HG03378 (cell line): ENCODE data around the gene ADSS1.

ENCODE experiments used
- ATAC-seq: cut with Tn5 transposase; IDR thresholded peaks from one replicate; pipeline ENCODE4 v1.9.1; 2021; ENCODE audit warnings: mild to moderate bottlenecking, moderate library complexity; ENCODE audit not compliant: unreplicated experiment

Gene ADSS1

DNA sequence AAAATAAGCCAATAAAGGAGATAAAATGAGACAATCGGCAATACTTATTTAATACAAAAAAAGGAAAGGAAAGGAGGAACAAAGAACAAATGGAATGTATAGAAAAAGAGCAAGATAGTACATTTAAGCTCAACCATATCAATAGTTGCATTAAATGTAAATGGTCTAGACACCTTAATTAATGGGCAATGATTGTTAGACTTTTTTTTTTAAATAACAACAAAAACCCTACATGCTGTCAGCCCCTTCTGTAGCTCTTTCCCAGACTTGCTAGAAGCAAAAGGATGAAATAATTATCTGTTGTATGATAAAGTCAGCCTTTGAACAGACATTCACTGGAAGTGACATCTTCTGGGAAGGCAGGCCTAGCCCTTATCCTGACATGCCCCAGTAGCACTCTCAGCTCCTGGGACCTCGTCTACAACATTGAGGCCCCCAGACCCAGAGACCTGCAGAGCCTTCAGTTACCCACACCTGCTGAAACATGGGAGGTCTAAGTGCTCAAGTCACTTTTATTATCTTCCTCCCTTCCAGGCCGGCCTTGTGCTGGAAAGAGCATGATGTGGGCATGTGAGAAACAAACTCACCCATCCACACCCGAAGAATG lies 42.3 kb downstream of the ADSS1 start:
- ATAC-seq: no peak

DNA sequence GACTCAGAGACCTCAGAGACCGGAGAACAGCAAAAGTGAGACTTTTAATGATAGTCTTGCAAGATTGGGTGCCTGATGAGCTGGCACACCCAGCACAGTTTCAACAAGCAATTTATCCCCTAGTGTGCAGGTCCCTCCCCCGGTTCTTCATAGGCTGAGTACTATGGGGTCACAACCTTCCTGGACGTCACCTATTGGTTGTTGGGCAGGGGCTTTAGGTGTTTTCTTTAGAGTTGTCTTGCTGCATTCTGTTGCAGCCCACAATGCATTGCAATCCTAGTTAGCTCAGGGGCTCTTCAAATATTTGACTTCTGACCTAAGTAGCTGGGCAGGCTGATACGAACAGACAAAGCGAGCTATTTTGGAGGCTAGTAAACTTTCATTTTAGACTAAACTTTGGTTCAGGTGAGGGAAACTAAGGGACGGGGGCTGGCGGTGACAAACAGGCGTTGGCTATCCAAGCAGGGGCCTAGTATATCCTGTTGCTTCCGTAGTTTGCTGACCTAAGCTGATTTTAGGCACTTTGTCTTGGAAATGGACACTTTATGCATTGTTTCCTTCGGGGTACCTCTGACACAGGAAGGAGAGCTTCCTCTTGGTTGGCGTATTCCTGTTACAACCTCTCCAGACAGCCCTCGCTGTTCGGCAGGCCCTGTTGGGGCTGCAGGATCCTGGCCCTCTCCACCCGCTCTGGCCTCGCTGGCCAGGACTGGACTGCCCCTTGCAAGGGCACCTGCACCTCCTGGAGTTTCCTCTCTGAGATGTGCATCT lies 43.0 kb downstream of the ADSS1 start:
- ATAC-seq: no peak

DNA sequence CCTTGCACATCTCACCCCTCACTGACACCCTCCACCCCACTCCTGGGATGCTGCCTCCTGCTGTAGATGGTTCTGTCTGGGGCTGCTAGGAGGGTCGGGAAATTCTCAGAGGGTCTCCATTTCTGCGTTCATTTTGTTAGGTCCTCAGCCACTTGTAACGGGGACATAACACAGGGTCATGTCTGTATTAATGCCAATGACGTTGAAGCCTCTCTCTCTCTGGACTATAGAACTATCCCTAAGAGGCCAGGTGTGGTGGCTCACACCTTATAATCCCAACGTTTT lies 43.5 kb downstream of the ADSS1 start:
- no peak for ATAC-seq

DNA sequence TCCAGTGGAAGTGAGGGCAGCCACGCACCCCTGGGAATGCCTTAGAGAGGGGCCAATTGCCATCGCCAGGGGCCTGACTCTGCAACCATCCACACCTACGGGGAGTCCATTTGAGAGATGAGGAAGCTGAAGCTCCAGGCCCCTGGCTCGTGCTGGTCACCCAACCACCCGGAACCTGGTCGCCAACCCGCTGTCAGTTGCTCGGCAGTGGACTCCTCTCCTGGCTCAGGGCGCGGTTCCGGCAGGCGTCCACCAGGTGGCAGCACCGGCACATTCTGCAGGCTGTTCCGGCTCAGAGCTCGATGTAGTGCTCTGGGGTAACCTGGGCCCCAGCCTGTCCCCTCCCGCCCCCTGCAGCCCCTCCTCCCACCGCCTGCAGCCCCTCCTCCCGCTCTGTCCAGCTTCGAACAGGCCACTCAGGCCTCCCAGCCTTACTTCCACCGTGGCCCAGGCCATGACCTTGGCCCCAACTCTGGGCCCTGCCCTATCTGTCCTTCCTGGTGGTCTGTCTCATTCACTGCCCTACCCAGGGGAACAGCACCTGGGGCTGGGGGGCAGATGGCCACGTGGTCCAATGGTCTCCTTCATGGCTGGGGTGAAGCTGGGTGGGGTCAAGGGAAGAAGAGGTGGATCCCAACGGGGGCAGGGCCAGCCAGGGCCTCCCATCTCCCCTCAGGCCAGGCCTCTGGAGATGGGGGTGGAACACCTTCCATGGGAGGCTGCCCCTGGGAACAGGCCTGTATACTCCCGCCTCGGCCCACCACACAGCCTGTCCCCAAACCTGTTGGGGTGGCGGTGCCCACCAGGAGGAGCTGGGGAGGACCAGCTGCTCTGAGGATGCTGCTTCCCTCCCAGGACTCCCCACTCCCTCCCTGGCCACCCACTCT lies 44.7 kb downstream of the ADSS1 start:
- no peak for ATAC-seq

DNA sequence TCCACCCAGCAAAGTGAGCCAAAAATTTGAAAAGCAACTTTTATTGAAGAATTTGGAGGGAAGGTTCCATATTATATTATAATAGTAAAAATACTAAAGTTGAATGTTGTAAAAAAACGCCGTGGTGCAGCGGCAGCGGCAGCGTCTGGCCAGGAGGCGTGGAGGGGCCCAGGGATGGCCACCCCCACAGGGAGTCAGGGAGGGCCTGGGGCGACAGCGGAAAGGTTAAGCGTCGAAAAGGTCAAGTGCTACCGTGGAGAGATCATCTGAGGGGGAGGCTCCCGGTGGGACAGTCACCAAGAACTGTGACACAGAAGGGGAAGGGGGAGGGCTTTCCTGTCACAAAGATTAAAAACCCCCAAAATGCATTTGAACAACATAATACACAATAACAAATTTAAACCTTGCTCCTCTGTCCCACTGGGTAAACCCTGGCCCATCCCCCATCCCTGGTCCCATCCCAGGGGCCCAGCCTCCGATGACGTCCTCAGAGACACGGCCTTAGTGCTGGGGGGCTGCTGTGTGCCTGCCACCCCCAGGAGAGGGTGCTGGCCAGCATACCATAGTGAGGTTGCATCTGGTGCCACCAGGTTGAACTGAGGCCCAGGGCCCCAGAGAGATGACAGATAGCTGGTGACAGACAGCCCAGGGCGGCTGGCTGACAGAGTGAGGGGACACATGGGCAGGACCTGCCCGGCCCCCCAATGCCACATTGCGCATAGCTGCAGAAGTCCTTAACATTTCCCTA lies 45.5 kb downstream of the ADSS1 start:
- no peak for ATAC-seq

DNA sequence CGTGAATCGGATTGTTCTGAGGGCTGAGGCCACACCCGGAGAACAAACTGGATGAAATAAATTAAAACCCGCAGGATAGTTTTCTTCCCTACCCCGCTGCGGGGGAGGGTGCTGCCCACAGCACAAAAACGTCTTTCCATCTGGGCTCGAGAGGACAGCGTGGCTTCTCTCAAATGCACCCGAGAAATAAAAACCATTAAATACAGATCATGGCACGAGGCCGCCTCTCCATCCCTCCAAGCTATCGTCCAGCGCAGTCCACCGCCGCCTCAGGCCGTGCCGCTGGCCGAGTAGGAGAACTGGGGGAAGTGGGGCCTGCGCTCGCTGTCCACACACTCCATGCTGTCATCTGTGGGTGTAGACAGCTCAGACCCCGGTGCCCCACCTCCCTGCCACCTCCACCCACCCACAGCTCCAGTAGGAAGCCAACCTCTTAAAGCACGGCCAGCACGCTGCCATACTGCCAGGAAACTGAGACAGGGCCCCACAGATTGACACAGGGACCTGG lies 46.1 kb downstream of the ADSS1 start:
- no peak for ATAC-seq

DNA sequence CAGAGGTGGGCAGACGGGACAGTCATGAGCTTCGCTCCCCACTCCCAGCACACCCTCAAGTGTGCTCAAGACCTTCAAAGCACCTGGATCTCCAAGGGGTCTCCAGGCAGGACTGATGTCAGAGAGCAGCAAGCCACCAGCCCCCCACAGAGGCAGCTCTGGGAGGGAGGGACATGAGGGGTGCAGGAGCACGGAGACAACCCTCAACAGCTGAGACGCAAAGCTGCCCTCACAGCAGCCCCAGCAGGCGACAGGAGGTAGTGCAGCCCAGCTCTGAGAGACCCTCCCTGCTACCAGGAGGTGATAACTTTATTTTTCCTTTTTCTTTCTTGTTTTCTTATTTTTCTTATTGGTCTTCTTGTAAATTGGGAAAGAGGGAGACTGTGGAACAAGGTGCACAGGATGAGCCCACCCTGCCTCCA lies 46.8 kb downstream of the ADSS1 start:
- ATAC-seq: no peak

DNA sequence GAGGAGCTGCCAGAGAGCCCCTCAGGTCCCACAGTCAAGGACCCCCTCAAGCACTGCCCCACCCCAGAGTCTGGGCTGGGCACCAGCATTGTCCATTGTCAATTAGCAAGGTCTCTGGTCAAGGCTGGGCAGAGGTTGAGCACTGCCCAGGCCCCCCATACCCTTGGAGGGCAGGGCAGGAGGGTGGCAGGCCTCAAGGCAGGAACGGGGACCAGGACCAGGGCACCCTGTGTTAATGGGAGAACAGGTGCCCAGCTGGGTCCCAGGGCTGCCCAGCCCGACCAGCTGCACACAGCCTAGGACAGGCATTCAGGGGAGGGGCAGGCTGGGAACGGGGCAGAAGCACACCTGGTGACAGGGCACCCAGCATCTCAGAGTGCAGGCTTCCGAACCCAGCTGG lies 47.3 kb downstream of the ADSS1 start:
- ATAC-seq: no peak

DNA sequence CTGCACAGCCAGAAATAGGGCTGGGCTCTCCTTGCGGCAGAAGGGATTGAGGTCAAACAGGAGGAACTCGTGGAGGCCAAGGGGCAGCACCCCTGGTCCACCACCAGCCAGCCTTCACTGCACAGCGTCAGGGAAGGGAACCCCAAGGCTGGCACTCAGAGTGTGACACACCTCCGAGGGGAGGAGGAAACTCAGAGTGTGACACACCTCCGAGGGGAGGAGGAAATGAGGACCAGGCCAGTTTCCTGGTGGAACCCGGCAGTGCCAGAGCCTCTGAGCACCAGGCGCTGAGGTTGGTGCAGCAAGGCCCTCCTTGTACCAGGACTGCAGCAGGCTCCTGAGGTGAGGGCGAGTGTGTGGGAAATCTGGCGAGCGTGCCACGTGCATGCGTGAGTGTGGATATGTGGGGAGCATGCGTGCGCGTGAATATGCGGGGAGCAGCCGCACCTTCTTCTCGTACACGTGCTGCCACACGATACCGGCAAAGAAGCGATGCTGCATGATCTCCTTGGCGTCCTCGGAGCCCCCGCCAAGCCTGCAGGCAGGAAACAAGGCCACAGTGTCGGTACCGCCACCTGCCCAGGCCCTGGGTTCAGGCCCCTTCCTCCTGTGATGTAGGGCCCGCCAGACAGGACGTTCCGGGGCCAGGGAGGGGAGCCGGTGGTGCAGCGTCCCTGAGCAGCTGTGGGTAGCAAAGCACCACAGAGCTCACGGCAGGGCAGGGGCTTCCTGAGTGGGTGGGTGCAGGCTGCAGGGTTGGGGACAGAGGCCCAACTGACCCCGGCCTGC lies 48.1 kb downstream of the ADSS1 start:
- no peak for ATAC-seq

DNA sequence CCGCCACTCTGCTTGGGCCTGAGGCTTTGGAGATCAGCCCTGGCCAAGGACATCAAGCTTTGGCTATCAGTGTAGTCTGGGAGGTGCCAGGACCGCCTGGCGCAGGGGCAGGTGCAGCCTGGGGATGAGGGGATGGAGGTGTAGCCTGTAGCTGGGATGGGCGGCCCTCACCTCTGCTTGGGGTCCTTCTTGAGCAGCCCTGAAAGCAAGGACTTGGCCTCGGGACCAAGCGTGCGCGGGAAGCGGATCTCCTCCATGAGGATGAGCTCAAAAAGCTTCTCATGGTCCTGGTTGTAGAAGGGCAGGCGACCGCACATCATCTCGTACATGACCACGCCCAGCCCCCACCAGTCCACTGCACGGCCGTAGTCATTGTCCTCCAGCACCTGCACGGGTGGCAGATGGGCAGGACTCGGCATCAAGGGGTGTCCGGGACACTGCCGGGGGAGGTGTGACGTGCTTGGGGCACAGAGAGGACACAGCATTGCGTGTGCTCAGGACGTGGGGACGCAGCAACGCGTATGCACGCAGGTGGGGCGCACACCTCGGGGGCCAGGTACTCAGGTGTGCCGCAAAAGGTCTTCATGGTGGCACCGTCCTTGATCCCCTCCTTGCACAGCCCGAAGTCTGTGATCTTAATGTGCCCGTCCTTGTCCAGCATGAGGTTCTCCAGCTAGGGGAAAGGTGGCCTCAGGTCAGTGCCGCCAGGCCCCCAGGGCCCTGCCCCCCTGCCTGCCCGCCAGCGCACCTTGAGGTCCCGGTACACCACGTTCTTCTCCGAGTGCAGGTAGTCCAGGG lies 48.9 kb downstream of the ADSS1 start:
- ATAC-seq: no peak

DNA sequence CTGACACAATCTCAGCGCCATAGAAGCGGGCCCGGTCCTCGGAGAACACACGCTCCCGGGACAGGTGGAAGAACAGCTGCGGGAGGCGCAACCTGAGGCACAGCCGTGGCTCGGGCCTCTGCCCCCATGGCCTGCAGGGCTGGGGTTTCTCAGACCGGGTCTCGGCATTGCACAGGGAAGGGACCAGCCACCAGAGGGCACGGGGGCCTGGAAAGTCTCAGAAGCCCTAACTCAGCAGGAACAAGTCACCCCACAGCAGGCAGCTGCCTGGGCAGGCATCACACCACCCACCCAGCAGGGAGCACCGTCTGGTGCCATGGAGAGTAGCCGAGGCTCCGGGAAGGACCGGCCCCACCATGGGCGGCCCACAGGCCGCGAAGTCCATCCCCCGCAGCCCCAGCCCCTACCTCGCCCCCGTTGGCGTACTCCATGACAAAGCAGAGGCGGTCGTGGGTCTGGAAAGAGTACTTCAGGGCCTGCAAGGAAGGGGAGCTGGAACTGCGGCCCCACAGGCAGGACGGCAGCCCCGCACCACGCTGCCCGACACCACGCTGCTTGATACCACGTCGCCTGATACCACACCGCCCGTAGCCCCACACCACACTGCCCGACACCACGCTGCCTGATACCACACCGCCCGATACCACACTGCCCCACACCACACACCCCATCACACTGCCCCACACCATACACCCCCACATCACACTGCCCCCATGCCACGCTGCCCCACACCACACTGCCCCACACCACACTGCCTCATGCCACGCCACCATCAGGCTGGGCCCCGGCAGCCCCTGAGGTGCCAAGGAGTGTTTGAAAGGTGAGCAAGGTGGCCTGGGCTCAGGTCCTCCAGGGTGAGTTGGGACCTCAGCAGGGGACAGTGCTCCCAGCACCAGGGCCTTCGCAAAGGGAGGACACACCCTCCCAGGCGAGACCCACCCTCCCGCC lies 49.8 kb downstream of the ADSS1 start:
- no peak for ATAC-seq

DNA sequence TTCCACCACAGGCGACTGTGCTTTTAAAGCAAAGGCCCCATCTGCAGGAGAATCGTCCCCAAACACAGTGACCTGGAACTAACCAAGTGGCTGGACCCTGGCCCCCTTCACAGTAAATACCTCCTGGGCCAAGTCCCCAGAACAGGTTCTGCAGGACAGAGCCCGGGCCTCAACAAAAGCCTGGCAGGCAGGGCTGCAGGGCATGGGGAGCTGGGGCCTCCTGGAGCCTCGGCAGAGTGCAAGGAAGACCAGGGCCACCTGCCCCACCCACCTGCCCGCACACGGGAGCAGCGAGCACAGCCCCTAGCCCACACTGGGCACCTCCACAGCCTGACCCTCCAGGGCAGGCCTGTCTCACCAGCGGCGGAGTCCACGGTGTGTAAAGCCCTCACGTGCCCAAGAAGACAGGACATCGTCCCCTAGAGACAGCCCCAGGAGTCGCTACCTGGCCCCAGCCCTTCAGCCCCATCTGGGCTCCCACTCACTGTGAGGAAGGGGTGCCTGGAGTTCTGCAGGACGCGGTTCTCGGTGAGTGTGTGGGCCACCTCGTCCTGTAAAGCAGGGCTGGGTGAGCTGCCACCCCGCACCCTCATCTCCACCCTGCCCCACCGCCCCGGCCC lies 50.5 kb downstream of the ADSS1 start:
- ATAC-seq: no peak

DNA sequence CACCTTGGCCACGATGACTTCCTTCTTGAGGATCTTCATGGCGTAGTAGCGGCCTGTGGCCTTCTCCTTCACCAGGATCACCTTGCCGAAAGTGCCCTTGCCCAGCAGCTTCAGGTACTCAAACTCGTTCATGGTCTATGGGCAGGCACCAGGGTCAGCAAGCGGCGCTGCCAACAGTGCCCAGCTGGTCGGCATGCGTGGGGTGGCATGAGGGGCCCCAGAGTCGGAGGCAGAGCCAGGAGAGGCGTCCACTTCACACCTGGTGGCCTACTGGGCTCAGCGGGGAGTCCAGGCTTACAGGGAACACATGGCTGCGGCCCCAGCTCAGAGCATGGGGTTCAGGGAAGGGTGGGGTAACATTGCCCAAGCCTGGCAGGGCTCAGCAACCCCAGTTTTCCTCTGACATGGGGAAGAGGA lies 51.1 kb downstream of the ADSS1 start:
- ATAC-seq: no peak

DNA sequence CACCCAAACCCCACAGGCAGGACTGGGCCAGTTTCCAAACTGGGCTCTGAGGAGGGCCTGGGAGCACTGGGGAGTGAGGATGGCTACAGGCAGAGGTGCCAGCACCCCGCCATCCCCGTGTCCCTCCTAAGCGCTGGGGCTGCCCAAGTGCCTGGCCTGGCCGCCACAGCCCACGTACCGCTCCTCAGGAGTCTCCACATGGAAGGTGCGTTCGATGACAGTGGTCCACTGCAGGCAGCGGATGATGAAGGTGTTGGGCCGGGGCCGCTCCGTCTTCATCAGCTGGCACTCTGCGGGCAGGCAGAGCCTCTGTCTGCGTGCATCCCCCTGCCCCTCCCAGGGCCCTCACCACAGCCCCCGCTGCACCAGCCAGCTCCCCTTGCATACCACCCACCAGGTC lies 52.5 kb downstream of the ADSS1 start:
- ATAC-seq: no peak

DNA sequence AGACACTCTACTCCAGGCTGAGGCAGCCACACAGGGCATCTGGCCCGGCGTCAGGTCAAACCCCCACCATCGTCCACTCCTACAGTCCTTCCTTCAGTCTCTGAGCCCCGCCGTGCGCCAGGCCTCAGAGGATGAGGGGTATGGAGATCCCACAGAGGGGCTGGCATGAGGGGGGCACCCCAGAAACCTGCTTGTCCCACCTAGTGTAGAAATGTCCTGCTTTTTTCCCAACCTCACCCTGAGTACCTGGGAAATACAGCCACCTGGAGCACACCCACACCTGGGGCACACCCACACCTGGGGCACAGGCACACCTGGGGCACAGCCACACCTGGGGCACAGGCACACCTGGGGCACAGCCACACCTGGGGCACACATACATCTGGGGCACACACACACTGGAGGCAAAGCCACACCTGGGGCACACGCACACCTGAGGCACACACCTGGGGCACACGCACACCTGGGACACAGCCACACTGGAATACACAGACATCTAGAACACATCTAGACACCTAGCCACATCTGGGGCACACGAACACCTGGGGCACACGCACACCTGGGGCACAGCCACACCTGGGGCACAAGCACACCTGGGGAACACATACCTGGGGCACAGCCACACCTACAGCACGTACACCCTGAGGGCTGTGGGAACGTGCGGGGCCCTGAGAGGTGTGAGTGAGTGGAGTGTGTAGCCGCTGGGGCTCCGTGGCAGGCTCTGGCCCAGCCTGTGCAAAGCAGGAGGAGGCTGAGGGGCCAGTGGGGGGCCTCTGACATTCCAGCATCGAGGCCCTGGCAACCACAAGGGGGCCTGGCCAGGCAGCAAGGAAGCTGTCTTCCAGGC lies 53.2 kb downstream of the ADSS1 start:
- no peak for ATAC-seq

DNA sequence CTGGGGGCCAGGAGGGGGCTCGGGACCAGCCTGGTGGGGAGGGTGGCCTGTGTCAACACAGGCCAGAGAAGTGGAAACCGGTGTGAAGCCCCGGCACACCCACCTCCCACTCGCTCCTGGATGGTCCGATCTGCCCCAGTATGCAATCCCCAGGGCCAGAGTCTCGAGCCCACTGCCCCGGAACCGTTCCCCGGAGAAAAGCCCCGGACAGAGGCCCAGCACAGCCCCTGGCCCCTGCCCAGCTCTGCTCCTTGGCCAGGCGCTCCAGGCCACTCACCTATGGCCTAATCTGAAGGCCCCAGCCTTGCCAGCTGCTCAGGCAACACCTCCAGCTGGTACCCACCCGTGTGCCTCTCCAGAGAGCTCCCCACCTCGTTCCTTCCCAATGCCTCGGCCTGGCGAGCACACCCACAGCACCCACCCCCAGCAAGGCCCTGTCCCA lies 53.8 kb downstream of the ADSS1 start:
- ATAC-seq: no peak
